SU-DHL-6 (cell line): Measurements from ENCODE around the gene NPBWR2.

Experiments
- EZH2phosphoT487 ChIP-seq: fragments of 200-600 bp; sonication (generic), shearing (Covaris generic); conservative IDR thresholded peaks from 2 replicates; pipeline ENCODE4 v1.6.1; 2018; ENCODE audit warnings: mild to moderate bottlenecking, antibody characterized with exemption, low read length, moderate library complexity, mixed read lengths
- TF ChIP-seq, protein P1 (sequence below): fragments of 200-600 bp; sonication (generic); IDR thresholded peaks from one replicate; pipeline ENCODE4 v1.5.1; 2017; ENCODE audit warnings: antibody characterized with exemption, mild to moderate bottlenecking, low read length, moderate library complexity; ENCODE audit not compliant: insufficient read depth, poor library complexity, severe bottlenecking

DNA sequence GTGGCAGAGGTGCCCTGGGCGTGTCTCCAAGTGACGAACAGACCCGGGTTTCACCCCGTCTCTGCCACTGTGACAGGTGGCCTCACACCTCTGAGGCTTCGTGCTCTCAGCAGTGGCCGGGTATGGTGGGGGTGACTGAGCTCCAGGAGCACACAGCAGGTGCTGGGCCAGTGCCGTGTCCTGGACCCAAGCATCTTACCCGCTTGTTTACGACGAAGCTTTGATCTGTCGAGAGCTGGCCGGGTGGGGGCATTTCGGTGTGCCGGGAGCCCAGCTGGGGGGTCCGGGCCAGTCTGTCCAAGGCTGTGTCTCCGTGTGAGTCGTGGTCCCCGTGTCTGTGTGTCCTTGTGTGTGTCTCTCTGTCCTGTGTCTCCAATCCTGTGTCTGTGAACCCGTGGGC, 16.0 kb downstream of the NPBWR2 start:
- TF ChIP-seq, protein P1, sequence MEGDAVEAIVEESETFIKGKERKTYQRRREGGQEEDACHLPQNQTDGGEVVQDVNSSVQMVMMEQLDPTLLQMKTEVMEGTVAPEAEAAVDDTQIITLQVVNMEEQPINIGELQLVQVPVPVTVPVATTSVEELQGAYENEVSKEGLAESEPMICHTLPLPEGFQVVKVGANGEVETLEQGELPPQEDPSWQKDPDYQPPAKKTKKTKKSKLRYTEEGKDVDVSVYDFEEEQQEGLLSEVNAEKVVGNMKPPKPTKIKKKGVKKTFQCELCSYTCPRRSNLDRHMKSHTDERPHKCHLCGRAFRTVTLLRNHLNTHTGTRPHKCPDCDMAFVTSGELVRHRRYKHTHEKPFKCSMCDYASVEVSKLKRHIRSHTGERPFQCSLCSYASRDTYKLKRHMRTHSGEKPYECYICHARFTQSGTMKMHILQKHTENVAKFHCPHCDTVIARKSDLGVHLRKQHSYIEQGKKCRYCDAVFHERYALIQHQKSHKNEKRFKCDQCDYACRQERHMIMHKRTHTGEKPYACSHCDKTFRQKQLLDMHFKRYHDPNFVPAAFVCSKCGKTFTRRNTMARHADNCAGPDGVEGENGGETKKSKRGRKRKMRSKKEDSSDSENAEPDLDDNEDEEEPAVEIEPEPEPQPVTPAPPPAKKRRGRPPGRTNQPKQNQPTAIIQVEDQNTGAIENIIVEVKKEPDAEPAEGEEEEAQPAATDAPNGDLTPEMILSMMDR = no peak
- TF ChIP-seq EZH2phosphoT487 = no peak
